NOMO-1 (cell line): ENCODE data around the gene FCRL6.
A peak's percentile ranks its signal among the peaks of the same experiment; 100 is the strongest.

ENCODE experiments used
- DNase-seq, 2 experiments: peaks; one replicate each; lab custom pipeline; 2025; ENCODE audit not compliant: unreplicated experiment in 2 of 2; lab: John Stamatoyannopoulos, UW

The FCRL6 gene

GRCh38 chr1:159831412-159832141, 29.4 kb downstream of the FCRL6 start:
- no peak for DNase-seq

GRCh38 chr1:159832309-159832708, 30.1 kb downstream of the FCRL6 start:
- DNase-seq: no peak

GRCh38 chr1:159835356-159835755, 33.2 kb downstream of the FCRL6 start:
- no peak for DNase-seq

DNA sequence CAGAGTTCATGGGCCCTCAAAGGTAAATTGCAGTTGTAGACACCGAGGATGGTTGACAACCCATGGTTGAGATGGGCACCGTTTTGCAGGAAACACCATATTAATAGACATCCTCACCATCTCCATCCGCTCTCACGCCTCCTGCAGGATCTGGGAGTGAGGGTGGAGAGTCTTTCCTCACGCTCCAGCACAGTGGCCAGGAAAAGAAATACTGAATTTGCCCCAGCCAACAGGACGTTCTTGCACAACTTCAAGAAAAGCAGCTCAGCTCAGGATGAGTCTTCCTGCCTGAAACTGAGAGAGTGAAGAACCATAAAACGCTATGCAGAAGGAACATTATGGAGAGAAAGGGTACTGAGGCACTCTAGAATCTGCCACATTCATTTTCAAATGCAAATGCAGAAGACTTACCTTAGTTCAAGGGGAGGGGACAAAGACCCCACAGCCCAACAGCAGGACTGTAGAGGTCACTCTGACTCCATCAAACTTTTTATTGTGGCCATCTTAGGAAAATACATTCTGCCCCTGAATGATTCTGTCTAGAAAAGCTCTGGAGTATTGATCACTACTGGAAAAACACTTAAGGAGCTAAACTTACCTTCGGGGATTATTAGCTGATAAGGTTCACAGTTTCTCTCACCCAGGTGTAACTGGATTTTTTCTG, 33.8 kb downstream of the FCRL6 start:
- DNase-seq: no peak

DNA sequence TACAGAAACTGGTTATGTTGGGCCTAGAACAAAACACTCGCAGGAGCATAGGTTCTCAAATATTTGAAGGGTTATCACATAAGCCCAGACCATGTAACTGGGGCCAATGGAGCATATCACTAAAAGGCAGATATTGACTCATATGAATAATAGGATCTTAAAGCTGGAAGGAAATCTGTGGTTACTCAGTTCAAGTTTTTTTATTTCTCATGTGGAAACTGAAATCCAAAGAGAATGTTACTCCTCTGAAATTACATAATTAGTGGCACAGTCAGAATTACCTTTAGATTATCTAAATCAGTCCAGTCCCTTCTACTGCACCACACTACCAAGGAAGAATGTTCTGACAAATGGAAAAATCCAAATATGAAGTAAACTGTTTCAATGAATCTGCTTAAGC, 36.6 kb downstream of the FCRL6 start:
- DNase-seq: no peak

DNA sequence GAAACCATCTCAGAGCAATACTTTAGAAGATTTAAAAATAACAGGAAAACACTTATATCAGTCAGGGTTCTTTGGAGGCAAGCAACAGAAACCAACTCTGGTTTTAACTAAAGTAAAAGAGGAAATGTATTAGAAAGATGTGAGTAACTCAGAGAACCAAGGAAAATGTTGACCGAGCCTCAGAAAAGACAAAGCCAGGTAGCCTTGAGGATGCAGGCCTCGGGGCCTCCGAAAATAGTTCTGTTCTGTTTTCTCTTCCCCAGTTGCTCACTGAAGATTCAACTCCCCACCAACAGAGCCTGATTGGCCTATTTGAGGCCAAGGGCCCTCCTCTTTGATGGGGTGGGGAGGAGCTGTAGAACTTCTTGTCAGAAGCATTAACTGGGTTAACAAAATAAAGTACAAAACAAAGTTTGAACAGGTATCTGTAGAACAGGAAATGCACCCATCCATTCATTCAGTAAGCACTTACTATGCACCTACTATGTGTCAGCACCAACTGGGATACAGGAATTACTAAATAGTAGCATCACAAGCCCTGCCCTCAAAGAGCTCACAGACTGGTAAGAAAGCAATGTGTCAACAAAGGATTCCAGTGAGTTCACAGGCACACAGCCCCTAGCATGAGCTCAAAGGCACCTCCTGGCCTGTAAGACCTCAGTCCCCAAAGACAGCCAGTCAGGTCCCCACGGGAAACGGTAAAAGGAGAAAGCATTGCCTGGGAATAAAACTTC, 37.1 kb downstream of the FCRL6 start:
- no peak for DNase-seq

GRCh38 chr1:159841749-159842148, 39.6 kb downstream of the FCRL6 start:
- no peak for DNase-seq

DNA sequence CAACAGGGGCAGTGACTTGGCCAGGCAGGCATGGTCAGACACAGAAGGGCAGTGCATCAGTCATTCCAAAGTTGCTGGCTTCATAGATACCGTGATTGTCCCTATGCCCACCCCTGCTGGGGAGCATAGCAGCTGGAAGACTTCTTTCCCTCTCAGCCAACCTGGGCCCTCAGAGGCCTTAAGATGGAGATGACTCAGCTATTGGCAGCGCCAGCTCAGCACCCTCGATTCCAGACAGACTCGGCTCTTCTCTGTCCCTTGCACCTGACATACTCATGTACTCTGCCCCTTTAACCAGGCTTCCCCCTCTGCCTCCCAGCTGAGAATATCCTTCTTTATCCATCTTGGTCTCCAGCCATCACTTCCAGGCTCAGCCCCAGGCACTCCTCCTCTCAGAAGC, 41.3 kb downstream of the FCRL6 start:
- DNase-seq: no peak

GRCh38 chr1:159845751-159846629, 43.8 kb downstream of the FCRL6 start:
- DNase-seq: no peak

DNA sequence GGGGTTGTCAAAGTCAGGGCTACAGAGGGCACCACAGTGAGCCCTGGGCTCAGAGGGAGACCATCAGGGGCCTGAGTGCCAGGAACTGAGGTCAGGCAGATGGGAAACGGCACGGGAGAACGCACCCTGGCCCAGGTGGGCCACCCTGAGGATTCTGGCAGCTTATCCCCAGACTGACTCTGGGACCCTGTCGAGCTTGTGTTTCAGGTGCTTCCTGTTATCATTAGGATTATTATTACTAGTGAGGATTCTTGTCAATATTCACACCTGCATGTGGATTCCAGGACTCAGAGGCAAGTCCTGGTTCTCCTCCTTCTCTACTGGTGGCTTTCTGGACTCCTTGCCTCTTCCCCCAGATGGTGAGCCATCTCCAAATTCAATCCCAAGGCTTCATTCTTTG, 45.1 kb downstream of the FCRL6 start:
- DNase-seq: no peak

DNA sequence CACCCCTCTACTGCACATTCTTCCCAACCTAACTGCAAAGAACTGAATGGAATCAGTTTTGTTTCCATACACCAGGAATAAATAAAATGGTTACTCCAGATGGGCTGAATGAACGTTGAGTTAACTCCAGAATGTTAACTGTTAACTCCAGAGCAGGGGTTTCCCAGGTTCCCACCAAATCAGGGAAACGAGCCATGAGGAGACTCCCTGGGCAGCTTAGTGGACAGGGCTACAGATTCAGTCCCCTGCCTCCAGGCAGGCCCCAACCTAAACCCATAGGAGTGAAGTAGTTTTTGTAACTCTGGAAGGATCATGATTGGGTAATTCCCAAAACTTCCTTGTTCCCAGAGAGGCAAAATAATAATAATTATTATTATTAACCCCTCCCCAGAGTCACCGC, 46.2 kb downstream of the FCRL6 start:
- no peak for DNase-seq

DNA sequence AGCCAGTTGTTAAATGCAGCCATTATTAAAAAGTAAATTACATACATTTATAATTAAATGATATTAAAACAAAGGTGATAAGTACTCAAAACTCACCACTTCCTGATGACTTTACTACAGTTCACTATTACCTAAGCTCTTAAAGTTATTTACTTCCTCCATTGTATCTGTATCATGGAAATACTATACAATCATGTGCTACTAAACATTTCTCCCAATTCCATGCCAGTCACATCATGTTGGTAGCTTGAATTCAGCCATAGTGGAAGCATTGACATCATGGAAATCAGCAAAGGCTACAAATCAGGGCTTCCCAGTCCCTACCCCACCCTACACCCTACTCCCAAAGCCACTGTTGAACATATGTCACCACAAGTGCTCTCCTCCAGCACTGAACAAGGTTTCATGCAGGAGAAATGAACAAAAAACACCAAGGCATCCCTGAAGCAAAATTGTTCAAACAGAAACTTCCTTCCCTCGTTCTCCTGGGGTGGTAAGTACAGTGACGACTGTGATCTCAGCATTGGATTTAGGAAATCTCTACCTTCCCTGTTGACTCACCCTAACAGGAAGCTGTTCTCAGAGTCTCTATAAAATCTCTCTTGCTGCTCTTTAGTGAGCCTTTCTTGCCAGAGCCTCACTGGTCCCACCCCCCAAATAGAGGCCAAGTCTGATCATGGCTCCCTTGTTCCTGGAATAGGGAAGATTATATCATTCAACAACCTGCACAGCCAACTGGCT, 47.6 kb downstream of the FCRL6 start:
- DNase-seq: no peak

DNA sequence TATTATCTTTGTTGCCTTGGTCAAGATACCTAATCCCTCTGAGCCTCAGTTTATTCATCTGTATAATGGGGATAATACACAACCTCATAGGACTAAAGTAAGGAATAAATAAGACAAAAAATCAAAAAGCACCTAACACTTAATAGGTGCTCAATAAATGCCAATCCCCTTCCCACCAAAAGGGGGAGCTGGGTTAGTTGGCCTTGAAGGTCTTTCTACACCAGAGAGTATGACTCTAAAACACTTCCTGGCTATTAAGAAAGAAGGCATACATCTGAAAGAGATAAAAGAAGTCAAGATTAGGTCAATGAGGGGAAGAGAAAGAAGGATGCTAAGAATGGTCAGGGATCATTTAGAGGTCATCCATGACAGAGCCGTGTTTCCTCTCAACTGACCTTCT, 49.2 kb downstream of the FCRL6 start:
- peak; percentile 23 to 33 for DNase-seq

GRCh38 chr1:159853417-159854115, 51.4 kb downstream of the FCRL6 start:
- no peak for DNase-seq

DNA sequence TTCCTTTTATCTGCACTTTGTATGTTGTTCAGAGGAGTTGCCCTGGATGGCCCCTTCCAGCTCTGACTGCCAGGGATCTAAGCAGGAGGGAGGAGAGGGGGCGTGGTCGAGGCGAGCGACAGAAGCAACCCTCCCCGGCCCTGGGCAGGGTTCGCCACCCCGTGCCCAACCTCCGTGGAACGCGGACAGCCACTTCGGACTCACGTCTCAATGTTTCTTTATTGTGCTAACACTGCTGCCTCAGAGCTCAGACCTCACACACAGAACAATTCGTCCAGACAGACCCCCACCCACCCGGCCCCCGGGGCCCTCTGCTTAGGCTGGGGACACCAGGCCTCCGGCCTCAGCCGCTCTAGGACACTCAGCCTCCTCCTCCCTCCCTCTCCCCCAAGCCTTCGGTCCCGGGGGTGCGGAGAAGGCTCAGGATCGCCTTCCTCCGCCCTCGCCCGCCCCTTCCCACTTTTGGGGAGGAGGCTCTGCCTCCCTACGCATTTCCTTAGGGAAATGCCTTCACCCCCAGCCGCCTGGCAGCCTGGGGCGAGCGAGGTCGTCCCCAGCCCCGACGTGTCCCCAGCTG, 52.0 kb downstream of the FCRL6 start:
- peak in 1 of 2 experiments; percentile 9 for DNase-seq

- peak; percentile 87 to 96 for DNase-seq
Observed at GRCh38 chr1:159854693-159855192, 52.6 kb downstream of the FCRL6 start.

DNA sequence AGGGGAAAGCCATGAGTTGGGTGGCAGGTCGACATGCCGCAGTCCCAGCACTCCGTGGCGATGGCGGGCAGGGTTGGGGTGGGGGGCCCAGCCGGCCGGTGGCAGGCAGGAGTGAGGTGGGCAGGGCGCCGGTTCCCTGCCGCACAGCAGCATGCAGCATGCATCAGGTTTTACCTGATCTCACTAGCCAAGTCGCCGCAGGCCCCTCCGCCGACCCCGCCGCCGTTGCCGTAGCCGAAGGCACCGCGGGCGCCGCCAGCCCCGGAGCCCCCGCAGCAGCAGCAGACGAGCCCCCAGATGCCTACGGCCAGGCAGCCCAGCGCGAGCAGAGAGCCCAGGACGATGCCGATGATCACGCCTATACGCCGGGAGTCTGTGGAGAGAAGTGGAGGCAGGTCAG, 53.5 kb downstream of the FCRL6 start:
- DNase-seq: no peak

DNA sequence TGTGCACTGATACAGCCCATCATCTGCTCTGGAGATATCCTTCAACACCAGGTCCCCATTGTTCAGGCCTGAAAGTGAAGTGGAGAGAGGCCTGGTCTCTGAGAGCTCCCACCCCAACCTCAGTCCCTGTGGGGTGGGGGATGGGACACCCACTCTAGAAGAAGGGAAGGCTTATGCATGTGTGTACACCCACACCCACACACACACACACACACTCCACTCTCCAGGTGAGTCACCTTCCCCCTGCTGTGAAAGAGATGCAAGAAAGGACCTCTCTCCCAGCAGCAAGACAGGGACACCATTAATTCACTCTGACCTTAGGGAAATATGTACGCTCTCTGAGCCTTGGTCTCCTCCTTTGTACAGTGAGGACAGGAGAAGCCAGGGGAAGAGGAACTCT, 54.4 kb downstream of the FCRL6 start:
- no peak for DNase-seq

- DNase-seq: no peak
Observed at GRCh38 chr1:159857889-159858288, 55.7 kb downstream of the FCRL6 start.
